MM.1S (cell line): ENCODE results near the gene ST6GALNAC1.

ENCODE experiments used
- DNase-seq: peaks from one replicate; pipeline ENCODE4 v3.0.0-alpha.2; 2015
- H2AFZ ChIP-seq: fragments of 300-600 bp; sonication (generic); 2 replicates; pipeline ENCODE4 v1.6.0; 2016; ENCODE audit warnings: antibody characterized with exemption, low read length
- H3F3A ChIP-seq: fragments of 300-600 bp; sonication (generic); 2 replicates; pipeline ENCODE4 v1.6.1; 2016; ENCODE audit warnings: mild to moderate bottlenecking, antibody characterized with exemption, low read length, moderate library complexity, mixed read lengths; ENCODE audit not compliant: insufficient read depth
- H3K27ac ChIP-seq: fragments of 300-600 bp; sonication (generic); 2 replicates; pipeline ENCODE4 v1.5.1; 2016; ENCODE audit warnings: mild to moderate bottlenecking, low read length
- H3K27me3 ChIP-seq: fragments of 300-600 bp; sonication (generic); replicated peaks from 2 replicates; pipeline ENCODE4 v1.6.0; 2016; ENCODE audit warnings: low read length; ENCODE audit not compliant: insufficient read depth
- H3K36me3 ChIP-seq: fragments of 300-600 bp; sonication (generic); replicated peaks from 2 replicates; pipeline ENCODE4 v1.6.1; 2016; ENCODE audit warnings: mild to moderate bottlenecking, low read length, mixed read lengths; ENCODE audit not compliant: insufficient read depth
- H3K4me1 ChIP-seq: fragments of 300-600 bp; sonication (generic); 2 replicates; pipeline ENCODE4 v1.6.1; 2016; ENCODE audit warnings: low read length, mixed read lengths
- H3K4me2 ChIP-seq: fragments of 300-600 bp; sonication (generic); 2 replicates; pipeline ENCODE4 v1.6.0; 2016; ENCODE audit warnings: low read depth, low read length
- H3K4me3 ChIP-seq: fragments of 300-600 bp; sonication (generic); 2 replicates; pipeline ENCODE4 v1.5.1; 2016; ENCODE audit warnings: low read length, mixed read lengths
- H3K79me2 ChIP-seq: fragments of 300-600 bp; sonication (generic); 2 replicates; pipeline ENCODE4 v1.6.1; 2016; ENCODE audit warnings: mixed run types, low read length, mixed read lengths
- H3K9ac ChIP-seq: fragments of 300-600 bp; sonication (generic); 2 replicates; pipeline ENCODE4 v1.6.1; 2016; ENCODE audit warnings: low read length, mixed read lengths
- H3K9me2 ChIP-seq: fragments of 300-600 bp; sonication (generic); replicated peaks from 2 replicates; pipeline ENCODE4 v1.6.1; 2016; ENCODE audit warnings: mild to moderate bottlenecking, low read length, mixed read lengths; ENCODE audit not compliant: insufficient read depth
- H3K9me3 ChIP-seq: fragments of 300-600 bp; sonication (generic); replicated peaks from 2 replicates; pipeline ENCODE4 v1.6.1; 2016; ENCODE audit warnings: mild to moderate bottlenecking, low read length, mixed read lengths; ENCODE audit not compliant: insufficient read depth
- H4K20me1 ChIP-seq: fragments of 300-600 bp; sonication (generic); 2 replicates; pipeline ENCODE4 v1.6.1; 2016; ENCODE audit warnings: mild to moderate bottlenecking, low read length, moderate library complexity, mixed read lengths; ENCODE audit not compliant: insufficient read depth
- CTCF ChIP-seq: fragments of 300-600 bp; sonication (generic); IDR thresholded peaks from 2 replicates; pipeline ENCODE4 v1.5.1; 2016; ENCODE audit warnings: antibody characterized with exemption, low read length, mixed read lengths
- EZH2 ChIP-seq: fragments of 300-600 bp; sonication (generic); optimal IDR thresholded peaks from 2 replicates; pipeline ENCODE3; 2017; ENCODE audit warnings: low read depth, mild to moderate bottlenecking, antibody characterized with exemption, low read length, mixed read lengths
- EZH2phosphoT487 ChIP-seq: fragments of 300-600 bp; sonication (generic); IDR thresholded peaks from 2 replicates; pipeline ENCODE4 v1.6.1; 2018; ENCODE audit warnings: antibody characterized with exemption, low read length

ST6GALNAC1 gene

GRCh38 chr17:76676629-76677028 lies 33.1 kb upstream of the ST6GALNAC1 start:
- H3K27ac ChIP-seq: no peak overlapping the region
- peaks cover 7% of the 10 kb centered on the region; the same call in 1 of the 2 replicates for H3F3A ChIP-seq
- H3K36me3 ChIP-seq: no peaks in the 10 kb centered on the region
- H3K4me3 ChIP-seq: no peak overlapping the region
- TF ChIP-seq EZH2: no peak
- no peak for TF ChIP-seq EZH2phosphoT487
- no peak for TF ChIP-seq CTCF
- no peak overlapping the region for H3K4me2 ChIP-seq
- H3K9me2 ChIP-seq: no peaks in the 10 kb centered on the region
- H4K20me1 ChIP-seq: no peaks in the 10 kb centered on the region
- H2AFZ ChIP-seq: no peak overlapping the region
- no peak for DNase-seq
- no peaks in the 10 kb centered on the region for H3K9me3 ChIP-seq
- no peaks in the 10 kb centered on the region for H3K79me2 ChIP-seq
- no peak overlapping the region for H3K9ac ChIP-seq
- no peaks in the 10 kb centered on the region for H3K4me1 ChIP-seq
- 0 out of 2 replicates have a peak, but pooled peaks cover 2% of the 10 kb centered on the region for H3K27me3 ChIP-seq

DNA sequence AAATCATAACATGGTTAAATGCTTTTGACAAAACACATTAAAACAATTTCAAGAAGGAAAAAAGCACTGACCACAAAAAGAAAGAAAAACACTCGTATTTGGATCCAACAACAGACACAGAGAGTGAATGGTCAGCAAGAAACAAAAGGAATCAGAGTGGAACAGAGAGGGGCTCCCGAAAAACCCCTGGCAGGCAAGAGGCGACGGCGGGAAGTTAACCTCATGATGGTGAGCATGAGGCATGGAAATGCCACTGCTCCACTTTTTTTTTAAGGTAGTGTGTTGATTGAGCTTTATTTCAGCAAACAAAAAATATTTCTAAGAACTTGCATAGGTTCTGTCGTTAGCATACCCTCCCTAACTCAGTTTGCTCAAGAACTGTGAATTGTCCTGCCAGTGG lies 32.1 kb upstream of the ST6GALNAC1 start:
- H4K20me1 ChIP-seq: no peaks in the 10 kb centered on the region
- H3K4me1 ChIP-seq: peaks cover 6% of the 10 kb centered on the region
- H3K9me2 ChIP-seq: no peaks in the 10 kb centered on the region
- no peaks in the 10 kb centered on the region for H3K27me3 ChIP-seq
- no peak overlapping the region for H3K9ac ChIP-seq
- no peak overlapping the region for H3K4me2 ChIP-seq
- DNase-seq: no peak
- no peaks in the 10 kb centered on the region for H3K9me3 ChIP-seq
- no peak overlapping the region for H2AFZ ChIP-seq
- no peak overlapping the region for H3K27ac ChIP-seq
- no peaks in the 10 kb centered on the region for H3K36me3 ChIP-seq
- peaks cover 7% of the 10 kb centered on the region; the same call in 1 of the 2 replicates for H3F3A ChIP-seq
- H3K4me3 ChIP-seq: no peak overlapping the region
- no peaks in the 10 kb centered on the region for H3K79me2 ChIP-seq
- TF ChIP-seq CTCF (no peak), EZH2phosphoT487 (no peak), EZH2 (no peak)

DNA sequence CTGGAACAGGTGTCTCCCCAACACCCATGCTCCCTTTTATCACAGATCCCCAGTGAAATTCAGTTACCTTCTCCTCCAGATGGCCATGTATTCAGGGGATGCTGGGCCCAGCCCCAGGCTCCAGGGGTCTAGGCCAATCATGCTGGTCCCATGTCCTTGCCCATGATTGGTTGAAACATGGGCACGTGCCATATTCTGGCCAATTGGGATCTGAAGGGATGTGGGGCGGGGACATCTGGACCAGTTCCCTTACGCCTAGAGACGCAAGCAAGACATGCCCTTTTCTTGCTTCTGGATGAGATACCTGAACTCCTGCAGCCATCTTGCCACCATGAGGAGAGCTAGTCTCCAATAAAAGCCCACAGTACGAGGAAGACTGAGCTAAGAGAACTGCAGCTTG lies 31.0 kb upstream of the ST6GALNAC1 start:
- Histone ChIP-seq H4K20me1 (no peaks in the 10 kb centered on the region), H3K27me3 (no peaks in the 10 kb centered on the region), H3K4me3 (no peak overlapping the region), H3K4me1 (peaks cover 6% of the 10 kb centered on the region), H3F3A (peaks cover 7% of the 10 kb centered on the region; the same call in 1 of the 2 replicates), H3K27ac (no peak overlapping the region), H3K36me3 (no peaks in the 10 kb centered on the region), H2AFZ (no peak overlapping the region), H3K4me2 (no peak overlapping the region), H3K79me2 (no peaks in the 10 kb centered on the region), H3K9ac (no peak overlapping the region), H3K9me3 (no peaks in the 10 kb centered on the region), H3K9me2 (no peaks in the 10 kb centered on the region)
- no peak for DNase-seq
- TF ChIP-seq CTCF: no peak
- TF ChIP-seq EZH2: no peak
- TF ChIP-seq EZH2phosphoT487: no peak
